ENCODE measurements around the gene PRDX3. TPM values are rescaled to one million over a fixed set of nuclear protein-coding genes. Genes with fewer than 3 reads are reported as not detected.
A peak's percentile ranks its signal among the peaks of the same experiment; 100 is the strongest.

The PRDX3 gene
- polyA plus RNA-seq, 1 donor (not counting 4 experiments of a cell fraction or from before 2014, with no cell fraction given) = 304 TPM

- Histone ChIP-seq H3K36me3 (ENCODE audit: control insufficient read depth in 2 of 2, extremely low read depth in 1 of 2, insufficient read depth in 2 of 2, low read length in 2 of 2) (no peaks in the 10 kb centered on the region), H3K9ac (ENCODE audit: control insufficient read depth, extremely low read depth, insufficient read depth, low read length) (peak overlapping the region; percentile 14), H3K4me1 (ENCODE audit: control insufficient read depth, extremely low read depth, insufficient read depth, low read length) (peaks cover 40% of the 10 kb centered on the region), H3K4me2 (ENCODE audit: control insufficient read depth, extremely low read depth, insufficient read depth, low read depth, low read length) (peak overlapping the region; percentile 6), H3K27me3 (ENCODE audit: control insufficient read depth, extremely low read depth, insufficient read depth, low read length) (no peaks in the 10 kb centered on the region), H3K9me3 (ENCODE audit: control insufficient read depth, low read depth, low read length) (no peaks in the 10 kb centered on the region), H3K79me2 (ENCODE audit: control insufficient read depth, insufficient read depth, low read length) (peaks cover 3% of the 10 kb centered on the region), H3K4me3 (ENCODE audit: control insufficient read depth in 2 of 3, extremely low read depth in 1 of 3, insufficient read depth in 2 of 3, low read depth in 1 of 3, low read length in 3 of 3) (no peak overlapping the region), H4K20me1 (ENCODE audit: control insufficient read depth, extremely low read depth, insufficient read depth, low read length) (no peaks in the 10 kb centered on the region), H3K9me1 (ENCODE audit: control insufficient read depth, extremely low read depth, insufficient read depth, low read length) (no peaks in the 10 kb centered on the region), H3K27ac (ENCODE audit: control insufficient read depth, insufficient read depth, low read length) (no peak overlapping the region), H2AFZ (ENCODE audit: control insufficient read depth, low read length) (peak overlapping the region; percentile 8)
- FAIRE-seq = no peak
- dilution Hi-C loops (cut with MboI; ENCODE audit: extremely low pct_ligation_motif_present, low sequenced_read_pairs) = loop anchor here (25.0 kb wide), 1 partner anchor 209 kb away; no protein-coding TSS in a partner anchor
- DNase-seq (ENCODE audit: low read depth, low spot score) = no peak
- TF ChIP-seq EZH2 (IDR thresholded peaks at IDR 0.05; ENCODE audit: low read length) = no peak
- TF ChIP-seq, protein P1, sequence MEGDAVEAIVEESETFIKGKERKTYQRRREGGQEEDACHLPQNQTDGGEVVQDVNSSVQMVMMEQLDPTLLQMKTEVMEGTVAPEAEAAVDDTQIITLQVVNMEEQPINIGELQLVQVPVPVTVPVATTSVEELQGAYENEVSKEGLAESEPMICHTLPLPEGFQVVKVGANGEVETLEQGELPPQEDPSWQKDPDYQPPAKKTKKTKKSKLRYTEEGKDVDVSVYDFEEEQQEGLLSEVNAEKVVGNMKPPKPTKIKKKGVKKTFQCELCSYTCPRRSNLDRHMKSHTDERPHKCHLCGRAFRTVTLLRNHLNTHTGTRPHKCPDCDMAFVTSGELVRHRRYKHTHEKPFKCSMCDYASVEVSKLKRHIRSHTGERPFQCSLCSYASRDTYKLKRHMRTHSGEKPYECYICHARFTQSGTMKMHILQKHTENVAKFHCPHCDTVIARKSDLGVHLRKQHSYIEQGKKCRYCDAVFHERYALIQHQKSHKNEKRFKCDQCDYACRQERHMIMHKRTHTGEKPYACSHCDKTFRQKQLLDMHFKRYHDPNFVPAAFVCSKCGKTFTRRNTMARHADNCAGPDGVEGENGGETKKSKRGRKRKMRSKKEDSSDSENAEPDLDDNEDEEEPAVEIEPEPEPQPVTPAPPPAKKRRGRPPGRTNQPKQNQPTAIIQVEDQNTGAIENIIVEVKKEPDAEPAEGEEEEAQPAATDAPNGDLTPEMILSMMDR (optimal IDR thresholded peaks at IDR 0.05 in 1 of 3, IDR thresholded peaks at IDR 0.05 in 1 of 3, conservative IDR thresholded peaks at IDR 0.05 in 1 of 3; ENCODE audit: extremely low read depth in 1 of 3, insufficient read depth in 2 of 3, low read length in 3 of 3) = no peak
These were observed 24.4 kb upstream of the PRDX3 start for GRCh38 chr10:119203006-119203405.

- dilution Hi-C loops (cut with MboI; ENCODE audit: extremely low pct_ligation_motif_present, low sequenced_read_pairs) = loop anchor here (25.0 kb wide), 1 partner anchor 211 kb away; no protein-coding TSS in a partner anchor
These were observed 22.6 kb upstream of the PRDX3 start for GRCh38 chr10:119201233-119201632.

More at GRCh38 chr10:119201233-119201632, 22.6 kb upstream of the PRDX3 start:
- Histone ChIP-seq H3K9me1 (ENCODE audit: control insufficient read depth, extremely low read depth, insufficient read depth, low read length) (no peaks in the 10 kb centered on the region), H3K27ac (ENCODE audit: control insufficient read depth, insufficient read depth, low read length) (no peak overlapping the region), H3K4me1 (ENCODE audit: control insufficient read depth, extremely low read depth, insufficient read depth, low read length) (peaks cover 47% of the 10 kb centered on the region), H4K20me1 (ENCODE audit: control insufficient read depth, extremely low read depth, insufficient read depth, low read length) (no peaks in the 10 kb centered on the region), H3K79me2 (ENCODE audit: control insufficient read depth, insufficient read depth, low read length) (no peaks in the 10 kb centered on the region), H2AFZ (ENCODE audit: control insufficient read depth, low read length) (no peak overlapping the region), H3K4me2 (ENCODE audit: control insufficient read depth, extremely low read depth, insufficient read depth, low read depth, low read length) (no peak overlapping the region), H3K27me3 (ENCODE audit: control insufficient read depth, extremely low read depth, insufficient read depth, low read length) (no peaks in the 10 kb centered on the region), H3K9me3 (ENCODE audit: control insufficient read depth, low read depth, low read length) (no peaks in the 10 kb centered on the region), H3K36me3 (ENCODE audit: control insufficient read depth in 2 of 2, extremely low read depth in 1 of 2, insufficient read depth in 2 of 2, low read length in 2 of 2) (no peaks in the 10 kb centered on the region), H3K4me3 (ENCODE audit: control insufficient read depth in 2 of 3, extremely low read depth in 1 of 3, insufficient read depth in 2 of 3, low read depth in 1 of 3, low read length in 3 of 3) (no peak overlapping the region), H3K9ac (ENCODE audit: control insufficient read depth, extremely low read depth, insufficient read depth, low read length) (no peak overlapping the region)
- FAIRE-seq (no peak), DNase-seq (ENCODE audit: low read depth, low spot score) (no peak)
- TF ChIP-seq, protein P1 (optimal IDR thresholded peaks at IDR 0.05 in 1 of 3, IDR thresholded peaks at IDR 0.05 in 1 of 3, conservative IDR thresholded peaks at IDR 0.05 in 1 of 3; ENCODE audit: extremely low read depth in 1 of 3, insufficient read depth in 2 of 3, low read length in 3 of 3) = no peak
- no peak for TF ChIP-seq EZH2 (IDR thresholded peaks at IDR 0.05; ENCODE audit: low read length)
